ENCODE data around the gene WDR82. TPM values are rescaled to one million over a fixed set of nuclear protein-coding genes. Genes with fewer than 3 reads are reported as not detected.

The WDR82 gene
- total and polyA plus RNA-seq, 12 donors: 23.8 to 84.0 (median 54.4) TPM

DNA sequence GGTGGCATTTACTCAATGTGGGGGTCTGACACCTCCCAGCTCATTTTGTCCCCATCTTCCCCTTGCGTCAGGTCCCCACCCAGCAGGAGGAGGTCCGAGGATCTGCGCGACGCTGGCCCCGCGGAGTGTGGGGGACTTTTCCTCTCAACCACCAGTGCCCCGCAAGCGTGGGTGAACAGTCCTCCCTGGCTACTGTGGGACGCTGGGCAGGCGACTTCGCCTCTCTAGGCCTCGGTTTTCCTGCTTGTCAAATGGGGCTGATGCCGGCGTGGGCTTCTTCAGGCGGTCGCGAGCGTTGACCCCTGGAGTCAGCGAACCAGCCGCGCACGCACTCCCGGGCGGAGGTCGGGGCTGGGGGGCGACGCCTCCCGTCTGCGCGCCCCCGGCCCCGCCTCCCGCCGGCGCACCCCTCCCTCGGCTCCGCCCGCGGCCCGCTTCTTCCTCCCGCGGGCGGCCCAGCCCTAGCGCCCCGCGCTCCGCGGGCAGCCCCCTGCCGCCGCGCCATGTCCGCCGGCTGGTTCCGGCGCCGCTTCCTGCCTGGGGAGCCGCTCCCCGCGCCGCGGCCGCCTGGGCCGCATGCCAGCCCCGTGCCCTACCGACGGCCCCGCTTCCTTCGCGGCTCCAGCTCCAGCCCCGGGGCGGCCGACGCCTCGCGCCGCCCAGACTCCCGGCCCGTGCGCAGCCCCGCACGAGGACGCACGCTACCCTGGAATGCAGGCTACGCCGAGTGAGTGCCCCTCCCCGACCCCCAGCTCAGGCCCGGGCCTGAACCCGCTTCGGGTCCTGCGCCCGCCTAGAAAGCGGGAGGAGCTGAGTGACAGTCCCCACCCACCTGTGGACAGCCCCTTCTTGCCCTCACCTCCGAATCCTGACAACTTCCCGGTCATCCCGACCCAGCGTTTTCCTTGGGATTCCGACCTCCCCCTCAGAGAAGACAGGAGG is 32.9 kb downstream of the WDR82 start, which contains the start of gene PPM1M:
Gene PPM1M (plus strand): TSS at position 438 of the 942 bp plus-strand sequence. CDS start 66 bp downstream, at position 504.
- H3K27ac ChIP-seq: peak within 1 kb of the TSS; percentile 33 to 86 (median 73)
- TF ChIP-seq, protein P1, sequence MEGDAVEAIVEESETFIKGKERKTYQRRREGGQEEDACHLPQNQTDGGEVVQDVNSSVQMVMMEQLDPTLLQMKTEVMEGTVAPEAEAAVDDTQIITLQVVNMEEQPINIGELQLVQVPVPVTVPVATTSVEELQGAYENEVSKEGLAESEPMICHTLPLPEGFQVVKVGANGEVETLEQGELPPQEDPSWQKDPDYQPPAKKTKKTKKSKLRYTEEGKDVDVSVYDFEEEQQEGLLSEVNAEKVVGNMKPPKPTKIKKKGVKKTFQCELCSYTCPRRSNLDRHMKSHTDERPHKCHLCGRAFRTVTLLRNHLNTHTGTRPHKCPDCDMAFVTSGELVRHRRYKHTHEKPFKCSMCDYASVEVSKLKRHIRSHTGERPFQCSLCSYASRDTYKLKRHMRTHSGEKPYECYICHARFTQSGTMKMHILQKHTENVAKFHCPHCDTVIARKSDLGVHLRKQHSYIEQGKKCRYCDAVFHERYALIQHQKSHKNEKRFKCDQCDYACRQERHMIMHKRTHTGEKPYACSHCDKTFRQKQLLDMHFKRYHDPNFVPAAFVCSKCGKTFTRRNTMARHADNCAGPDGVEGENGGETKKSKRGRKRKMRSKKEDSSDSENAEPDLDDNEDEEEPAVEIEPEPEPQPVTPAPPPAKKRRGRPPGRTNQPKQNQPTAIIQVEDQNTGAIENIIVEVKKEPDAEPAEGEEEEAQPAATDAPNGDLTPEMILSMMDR (IDR thresholded peaks at IDR 0.05): no peak
- TF ChIP-seq POLR2A (IDR thresholded peaks at IDR 0.05): no peak
- H3K4me1 ChIP-seq (replicated peaks in 1 of 2): peaks cover 6 to 11% of the 10 kb centered on the region in 2 donors
- no peaks in the 10 kb centered on the region for H3K27me3 ChIP-seq
- WGBS, 4 donors: 1 to 10% (median 3%) methylated on average over 13 to 97 of the region's 98 CpGs
- peaks cover 0 to 12% of the 10 kb centered on the region in 2 donors for H3K36me3 ChIP-seq (replicated peaks in 1 of 2)
- DNase-seq: peak in 4 of 7 donors; percentile 31 to 64 (median 48)
- intact Hi-C loops (cut with DNase I): no loop called here
- H3K4me3 ChIP-seq: peak within 1 kb of the TSS in 3 of 4 donors; percentile 6 to 42 (median 27)
- no peaks in the 10 kb centered on the region for H3K9me3 ChIP-seq (replicated peaks in 1 of 3)

DNA sequence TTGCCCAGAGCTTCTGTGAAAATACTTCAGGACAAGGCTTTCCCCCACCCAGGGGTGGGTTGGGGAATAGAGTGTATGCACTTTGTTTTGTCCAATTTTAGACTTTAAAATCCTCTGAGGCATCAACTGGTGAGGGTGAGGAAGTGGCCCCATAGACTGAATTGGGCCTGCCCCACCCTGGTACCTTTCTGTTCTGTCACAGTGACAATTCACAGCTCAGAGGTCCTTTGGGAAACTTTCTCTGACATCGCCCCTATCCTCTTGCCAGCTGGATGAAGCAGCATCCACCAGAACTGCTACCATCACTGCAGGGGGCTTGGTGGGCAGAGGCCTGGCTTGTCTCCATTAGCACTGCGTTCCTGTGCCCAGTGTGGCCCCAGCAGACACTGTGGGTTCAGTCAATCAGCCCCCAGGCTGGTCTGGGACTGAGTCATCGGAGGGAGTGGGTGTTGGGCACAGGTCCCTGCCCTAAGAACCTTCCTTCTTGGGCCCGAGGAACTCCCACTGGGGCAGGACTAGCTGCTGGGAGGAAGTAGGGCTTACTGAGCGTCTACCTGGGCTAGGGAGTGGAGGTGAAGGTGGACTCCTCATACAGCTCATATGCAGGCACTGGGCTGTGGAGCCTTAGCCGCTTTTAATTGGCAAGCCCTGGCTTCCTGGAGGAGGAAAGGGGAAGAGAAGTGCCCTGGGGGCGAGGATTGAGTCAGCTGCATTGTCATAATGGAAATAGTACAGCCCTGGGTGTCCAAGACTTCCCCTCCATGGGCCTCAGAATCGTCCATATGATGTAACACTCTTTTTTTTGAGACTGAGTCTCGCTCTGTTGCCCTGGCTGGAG is 34.4 kb downstream of the WDR82 start:
- H3K27me3 ChIP-seq: no peaks in the 10 kb centered on the region
- no peaks in the 10 kb centered on the region for H3K9me3 ChIP-seq (replicated peaks in 1 of 3)
- DNase-seq: peak in 5 of 7 donors; percentile 35 to 77 (median 47)
- peaks cover 19 to 25% of the 10 kb centered on the region in 2 donors for H3K4me1 ChIP-seq (replicated peaks in 1 of 2)
- TF ChIP-seq, protein P1 (IDR thresholded peaks at IDR 0.05): no peak
- no peak for TF ChIP-seq POLR2A (IDR thresholded peaks at IDR 0.05)
- no peak overlapping the region for H3K4me3 ChIP-seq
- intact Hi-C loops (cut with DNase I): no loop called here
- WGBS, 4 donors: 71 to 80% (median 76%) methylated on average over 9 of the region's 9 CpGs
- peak overlapping the region in 4 of 5 donors; percentile 19 to 86 (median 77) for H3K27ac ChIP-seq
- peaks cover 0 to 2% of the 10 kb centered on the region in 2 donors for H3K36me3 ChIP-seq (replicated peaks in 1 of 2)

DNA sequence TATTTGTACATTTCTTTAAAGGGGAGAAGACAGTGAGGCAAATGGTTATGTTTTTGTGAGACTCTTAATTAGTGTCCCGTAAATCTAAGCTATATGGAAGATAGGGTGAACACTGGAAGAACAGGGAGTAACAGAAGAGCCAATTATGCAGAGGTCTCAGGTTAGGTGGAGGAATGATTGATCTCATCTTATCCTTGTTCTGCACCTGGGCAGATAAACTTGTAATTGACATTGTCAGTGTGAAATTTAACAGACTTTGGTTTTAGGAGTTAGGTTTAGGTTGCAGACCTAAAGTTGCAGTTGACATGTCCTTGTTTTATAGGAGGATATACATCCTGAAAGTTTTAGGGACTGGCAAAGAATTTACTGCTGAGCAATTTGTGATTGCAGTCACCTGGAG is 36.4 kb downstream of the WDR82 start:
- Histone ChIP-seq H3K4me1 (replicated peaks in 1 of 2) (peaks cover 37 to 43% of the 10 kb centered on the region in 2 donors), H3K27ac (no peak overlapping the region), H3K9me3 (replicated peaks in 1 of 3) (no peaks in the 10 kb centered on the region), H3K36me3 (replicated peaks in 1 of 2) (no peaks in the 10 kb centered on the region), H3K4me3 (no peak overlapping the region), H3K27me3 (no peaks in the 10 kb centered on the region)
- WGBS, 4 donors: 86 to 91% (median 88%) methylated on average over 1 of the region's 1 CpG
- TF ChIP-seq, protein P1 (IDR thresholded peaks at IDR 0.05): no peak
- TF ChIP-seq POLR2A (IDR thresholded peaks at IDR 0.05): no peak
- no peak for DNase-seq
- intact Hi-C loops (cut with DNase I): no loop called here

All from adrenal gland (tissue), 12 donors.